ENCODE measurements around the gene IL20.

GRCh38 chr1:206897175-206897574 lies 31.8 kb downstream of the IL20 start, which contains the start of gene IL24:
- TF ChIP-seq, protein P1, sequence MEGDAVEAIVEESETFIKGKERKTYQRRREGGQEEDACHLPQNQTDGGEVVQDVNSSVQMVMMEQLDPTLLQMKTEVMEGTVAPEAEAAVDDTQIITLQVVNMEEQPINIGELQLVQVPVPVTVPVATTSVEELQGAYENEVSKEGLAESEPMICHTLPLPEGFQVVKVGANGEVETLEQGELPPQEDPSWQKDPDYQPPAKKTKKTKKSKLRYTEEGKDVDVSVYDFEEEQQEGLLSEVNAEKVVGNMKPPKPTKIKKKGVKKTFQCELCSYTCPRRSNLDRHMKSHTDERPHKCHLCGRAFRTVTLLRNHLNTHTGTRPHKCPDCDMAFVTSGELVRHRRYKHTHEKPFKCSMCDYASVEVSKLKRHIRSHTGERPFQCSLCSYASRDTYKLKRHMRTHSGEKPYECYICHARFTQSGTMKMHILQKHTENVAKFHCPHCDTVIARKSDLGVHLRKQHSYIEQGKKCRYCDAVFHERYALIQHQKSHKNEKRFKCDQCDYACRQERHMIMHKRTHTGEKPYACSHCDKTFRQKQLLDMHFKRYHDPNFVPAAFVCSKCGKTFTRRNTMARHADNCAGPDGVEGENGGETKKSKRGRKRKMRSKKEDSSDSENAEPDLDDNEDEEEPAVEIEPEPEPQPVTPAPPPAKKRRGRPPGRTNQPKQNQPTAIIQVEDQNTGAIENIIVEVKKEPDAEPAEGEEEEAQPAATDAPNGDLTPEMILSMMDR (IDR thresholded peaks at IDR 0.05) = no peak
- TF ChIP-seq EZH2phosphoT487 (IDR thresholded peaks at IDR 0.05) = no peak
